ENCODE results near the gene SEMA3D. TPM values are rescaled to one million over a fixed set of nuclear protein-coding genes. Genes with fewer than 3 reads are reported as not detected.

Gene SEMA3D
- total RNA-seq (2021) (23.3 and 32.0 TPM in 2 replicates), Bru-seq, nascent RNA (percentile 76 among the genes with signal in this experiment), BruChase-seq, experiment 1, labeled RNA remaining after a 2-hour chase (percentile 66 among the genes with signal in this experiment), BruChase-seq, experiment 2, labeled RNA remaining after a 6-hour chase (percentile 61 among the genes with signal in this experiment)
- long read RNA-seq, partial matches to known transcripts = 2 of 31 reads
- long read RNA-seq, other reads (novel, unspliced or antisense) = 28 of 31 reads

GRCh38 chr7:85186521-85187241 lies at the start of gene SEMA3D:
TSS of gene SEMA3D (minus strand) at chr7:85187056. CDS start at chr7:85121891, 65,165 bp downstream.
- no peaks in the 10 kb centered on the region for H3K9me3 ChIP-seq (ENCODE audit: low read depth, low read length, poor library complexity, severe bottlenecking)
- H3K4me3 ChIP-seq (ENCODE audit: low read depth, low read length, poor library complexity, severe bottlenecking) = peak within 1 kb of the TSS; percentile 84
- H3K36me3 ChIP-seq (ENCODE audit: insufficient read depth, low read length, poor library complexity, severe bottlenecking) = no peaks in the 10 kb centered on the region
- intact Hi-C loops (cut with micrococcal nuclease; ENCODE audit: unreplicated experiment) = loop anchor here (1.0 to 5.0 kb wide), 5 partner anchors 145 to 641 kb away; no protein-coding TSS in a partner anchor
- TF ChIP-seq CTCF (conservative IDR thresholded peaks at IDR 0.05; ENCODE audit: low read depth, low read length) (peak; percentile 90), EZH2 (IDR thresholded peaks at IDR 0.05; ENCODE audit: borderline replicate concordance, low read depth, low read length, poor library complexity, severe bottlenecking) (no peak)
- no TSS peak for BruUV-seq (replicated peaks)
- peak within 1 kb of the TSS; percentile 84 for H3K27ac ChIP-seq (ENCODE audit: low read depth, low read length, poor library complexity, severe bottlenecking)
- ChIA-PET POLR2A (ENCODE audit: low non-redundant PET) (no interaction called here), CTCF (interaction anchor here (1.4 kb wide), 1 partner anchor 278 kb away, joined by 4 read pairs; no protein-coding TSS in a partner anchor)
- H3K27me3 ChIP-seq (replicated peaks; ENCODE audit: insufficient read depth, low read depth, low read length, poor library complexity) = no peaks in the 10 kb centered on the region
- H3K4me1 ChIP-seq (ENCODE audit: insufficient read depth, low read length, poor library complexity, severe bottlenecking) = peaks cover 15% of the 10 kb centered on the region
- peak; percentile 95 for DNase-seq (ENCODE audit: low spot score)

DNA sequence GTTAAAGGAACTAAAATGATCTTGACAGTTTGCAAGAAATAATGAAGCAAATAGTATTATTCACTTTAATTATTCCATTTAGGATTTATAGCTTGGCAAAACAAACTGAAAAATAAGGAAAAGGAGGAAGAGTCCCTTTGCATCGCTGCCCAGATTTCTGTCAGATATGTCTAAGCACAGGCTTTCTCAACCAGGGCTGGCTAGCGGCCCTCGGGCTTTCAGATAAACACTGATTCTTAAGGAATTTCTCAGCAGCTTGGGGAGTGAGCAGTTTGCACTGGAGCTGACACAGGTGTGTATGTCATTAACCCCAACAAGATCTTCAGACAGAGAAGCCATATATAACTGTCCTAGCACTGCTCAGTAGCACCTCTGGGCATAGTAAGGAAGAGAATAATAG lies 47.9 kb upstream of the SEMA3D start:
- POLR2A ChIA-PET (ENCODE audit: low non-redundant PET) = no interaction called here
- no peak for TF ChIP-seq CTCF (conservative IDR thresholded peaks at IDR 0.05; ENCODE audit: low read depth, low read length)
- no peak for TF ChIP-seq EZH2 (IDR thresholded peaks at IDR 0.05; ENCODE audit: borderline replicate concordance, low read depth, low read length, poor library complexity, severe bottlenecking)
- Histone ChIP-seq H3K4me3 (ENCODE audit: low read depth, low read length, poor library complexity, severe bottlenecking) (no peak overlapping the region), H3K27ac (ENCODE audit: low read depth, low read length, poor library complexity, severe bottlenecking) (no peak overlapping the region), H3K9me3 (ENCODE audit: low read depth, low read length, poor library complexity, severe bottlenecking) (no peaks in the 10 kb centered on the region), H3K27me3 (replicated peaks; ENCODE audit: insufficient read depth, low read depth, low read length, poor library complexity) (no peaks in the 10 kb centered on the region), H3K36me3 (ENCODE audit: insufficient read depth, low read length, poor library complexity, severe bottlenecking) (no peaks in the 10 kb centered on the region), H3K4me1 (ENCODE audit: insufficient read depth, low read length, poor library complexity, severe bottlenecking) (peaks cover 7% of the 10 kb centered on the region)
- no peak for DNase-seq (ENCODE audit: low spot score)
- BruUV-seq (replicated peaks) = no TSS peak
- CTCF ChIA-PET = no interaction called here
- intact Hi-C loops (cut with micrococcal nuclease; ENCODE audit: unreplicated experiment) = no loop called here

DNA sequence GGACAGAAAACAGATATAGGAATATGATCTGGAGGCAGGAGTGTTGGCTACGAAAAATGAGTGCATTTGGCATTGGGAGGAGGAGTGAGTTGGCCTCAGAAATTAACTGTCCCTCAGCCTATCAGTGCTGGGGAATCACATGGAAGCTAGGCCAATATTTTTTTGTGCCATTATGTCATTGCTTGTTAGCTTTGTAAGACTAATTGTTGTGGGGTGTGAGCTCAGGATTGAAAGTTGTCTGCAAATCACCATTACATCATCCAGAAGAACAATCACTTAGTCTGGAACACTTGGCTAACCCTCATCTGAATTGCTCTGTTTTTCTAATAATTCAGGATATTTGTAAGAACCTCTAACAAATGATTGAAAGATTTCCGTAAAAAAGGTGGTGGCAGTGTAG lies 45.2 kb upstream of the SEMA3D start:
- Histone ChIP-seq H3K27me3 (replicated peaks; ENCODE audit: insufficient read depth, low read depth, low read length, poor library complexity) (no peaks in the 10 kb centered on the region), H3K36me3 (ENCODE audit: insufficient read depth, low read length, poor library complexity, severe bottlenecking) (no peaks in the 10 kb centered on the region), H3K9me3 (ENCODE audit: low read depth, low read length, poor library complexity, severe bottlenecking) (no peaks in the 10 kb centered on the region), H3K4me3 (ENCODE audit: low read depth, low read length, poor library complexity, severe bottlenecking) (no peak overlapping the region), H3K27ac (ENCODE audit: low read depth, low read length, poor library complexity, severe bottlenecking) (no peak overlapping the region), H3K4me1 (ENCODE audit: insufficient read depth, low read length, poor library complexity, severe bottlenecking) (peaks cover 12% of the 10 kb centered on the region)
- CTCF ChIA-PET = no interaction called here
- no peak for TF ChIP-seq EZH2 (IDR thresholded peaks at IDR 0.05; ENCODE audit: borderline replicate concordance, low read depth, low read length, poor library complexity, severe bottlenecking)
- no peak for TF ChIP-seq CTCF (conservative IDR thresholded peaks at IDR 0.05; ENCODE audit: low read depth, low read length)
- intact Hi-C loops (cut with micrococcal nuclease; ENCODE audit: unreplicated experiment) = no loop called here
- POLR2A ChIA-PET (ENCODE audit: low non-redundant PET) = no interaction called here
- no peak for DNase-seq (ENCODE audit: low spot score)
- no TSS peak for BruUV-seq (replicated peaks)

All from A673 (cell line).